Vagina (tissue), 2 donors: Measurements from ENCODE around the gene MSI2. TPM values are rescaled to one million over a fixed set of nuclear protein-coding genes. Genes with fewer than 3 reads are reported as not detected.

Experiments used
- DNase-seq, 2 donors: peaks; one replicate each; pipeline ENCODE4 v3.0.0-alpha.2; 2017; ENCODE audit errors: extremely low spot score in 2 of 2
- H3K27ac ChIP-seq: fragments of 200-600 bp; sonication (generic); one replicate; pipeline ENCODE4 v1.5.1; 2019
- H3K27me3 ChIP-seq: fragments of 200-600 bp; sonication (generic); one replicate; pipeline ENCODE4 v1.5.1; 2019
- H3K36me3 ChIP-seq, 2 donors: fragments of 200-600 bp; sonication (generic); one replicate each; pipeline ENCODE4 v1.5.1; 2017 to 2019
- H3K4me1 ChIP-seq: fragments of 200-600 bp; sonication (generic); one replicate; pipeline ENCODE4 v1.5.1; 2019
- H3K4me3 ChIP-seq, 2 donors: fragments of 200-600 bp; sonication (generic); 1 replicate in 1 of 2; 2 replicates in 1 of 2; pipeline ENCODE4 v1.5.1; 2016 to 2019
- H3K9me3 ChIP-seq: fragments of 200-600 bp; sonication (generic); one replicate; pipeline ENCODE4 v1.5.1; 2019
- CTCF ChIP-seq, 3 experiments: fragments of 450-650 bp in 2 of 3; fragments of 200-600 bp in 1 of 3; sonication (generic) in 1 of 3; IDR thresholded peaks; one replicate each; pipeline ENCODE4 v1.5.1; 2017 to 2019; ENCODE audit warnings: antibody characterized with exemption in 3 of 3, mild to moderate bottlenecking in 2 of 3, moderate library complexity in 2 of 3
- POLR2A ChIP-seq, 2 donors: fragments of 450-650 bp; IDR thresholded peaks; one replicate each; pipeline ENCODE4 v1.6.1; 2017; ENCODE audit warnings: antibody characterized with exemption in 2 of 2, mild to moderate bottlenecking in 2 of 2, moderate library complexity in 2 of 2
- POLR2AphosphoS5 ChIP-seq, 2 donors: sonication (generic); formaldehyde crosslinking; IDR thresholded peaks; one replicate each; pipeline ENCODE4 v1.9.0; 2017; ENCODE audit warnings: antibody characterized with exemption in 2 of 2, mild to moderate bottlenecking in 2 of 2, low read depth in 1 of 2; ENCODE audit not compliant: insufficient read depth in 1 of 2
- intact Hi-C: fragments of 100-400 bp; cut with DNase I; formaldehyde crosslinking; loops from one replicate; pipeline ENCODE4 v1.15.1; 2023
- total RNA-seq: library from RNA; depleted of rRNA; stranded (reverse); fragments of >200 nt; gene quantifications from one replicate; pipeline ENCODE4 v1.2.3, GENCODE V29; 2016

MSI2 gene
- total RNA-seq, 1 donor from 2014 or later, result 27.3 TPM

- DNase-seq, result no peak
- Histone ChIP-seq H3K27me3 (no peaks in the 10 kb centered on the region), H3K9me3 (no peaks in the 10 kb centered on the region), H3K27ac (no peak overlapping the region), H3K36me3 (no peaks in the 10 kb centered on the region), H3K4me1 (no peaks in the 10 kb centered on the region), H3K4me3 (no peak overlapping the region)
- intact Hi-C loops, result no loop called here
- TF ChIP-seq POLR2AphosphoS5 (IDR thresholded peaks at IDR 0.05; ENCODE audit: insufficient read depth in 1 of 2, low read depth in 1 of 2) (no peak), CTCF (IDR thresholded peaks at IDR 0.05) (no peak), POLR2A (IDR thresholded peaks at IDR 0.05) (no peak)
Measured at GRCh38 chr17:57329380-57330214, 73.3 kb downstream of the MSI2 start.

GRCh38 chr17:57330587-57330986, 74.3 kb downstream of the MSI2 start:
- Histone ChIP-seq H3K4me3 (no peak overlapping the region), H3K9me3 (no peaks in the 10 kb centered on the region), H3K27me3 (no peaks in the 10 kb centered on the region), H3K27ac (no peak overlapping the region), H3K4me1 (no peaks in the 10 kb centered on the region), H3K36me3 (no peaks in the 10 kb centered on the region)
- intact Hi-C loops, result no loop called here
- TF ChIP-seq POLR2AphosphoS5 (IDR thresholded peaks at IDR 0.05; ENCODE audit: insufficient read depth in 1 of 2, low read depth in 1 of 2), result no peak
- no peak for TF ChIP-seq CTCF (IDR thresholded peaks at IDR 0.05)
- no peak for TF ChIP-seq POLR2A (IDR thresholded peaks at IDR 0.05)
- no peak for DNase-seq

- H3K36me3 ChIP-seq, result no peaks in the 10 kb centered on the region
- no peaks in the 10 kb centered on the region for H3K9me3 ChIP-seq
- no peak for DNase-seq
- TF ChIP-seq POLR2A (IDR thresholded peaks at IDR 0.05) (no peak), POLR2AphosphoS5 (IDR thresholded peaks at IDR 0.05; ENCODE audit: insufficient read depth in 1 of 2, low read depth in 1 of 2) (no peak), CTCF (IDR thresholded peaks at IDR 0.05) (no peak)
- intact Hi-C loops, result no loop called here
- H3K27me3 ChIP-seq, result no peaks in the 10 kb centered on the region
- no peaks in the 10 kb centered on the region for H3K4me1 ChIP-seq
- no peak overlapping the region for H3K27ac ChIP-seq
- H3K4me3 ChIP-seq, result no peak overlapping the region
Measured at GRCh38 chr17:57331423-57331822, 75.1 kb downstream of the MSI2 start.

GRCh38 chr17:57332501-57332900, 76.2 kb downstream of the MSI2 start:
- Histone ChIP-seq H3K4me1 (no peaks in the 10 kb centered on the region), H3K36me3 (no peaks in the 10 kb centered on the region), H3K27me3 (no peaks in the 10 kb centered on the region), H3K4me3 (no peak overlapping the region), H3K27ac (no peak overlapping the region), H3K9me3 (no peaks in the 10 kb centered on the region)
- TF ChIP-seq POLR2AphosphoS5 (IDR thresholded peaks at IDR 0.05; ENCODE audit: insufficient read depth in 1 of 2, low read depth in 1 of 2) (no peak), CTCF (IDR thresholded peaks at IDR 0.05) (no peak), POLR2A (IDR thresholded peaks at IDR 0.05) (no peak)
- intact Hi-C loops, result no loop called here
- DNase-seq, result no peak

- DNase-seq, result no peak
- no peaks in the 10 kb centered on the region for H3K4me1 ChIP-seq
- TF ChIP-seq CTCF (IDR thresholded peaks at IDR 0.05), result no peak
- TF ChIP-seq POLR2A (IDR thresholded peaks at IDR 0.05), result no peak
- no peak for TF ChIP-seq POLR2AphosphoS5 (IDR thresholded peaks at IDR 0.05; ENCODE audit: insufficient read depth in 1 of 2, low read depth in 1 of 2)
- H3K36me3 ChIP-seq, result no peaks in the 10 kb centered on the region
- no peak overlapping the region for H3K4me3 ChIP-seq
- H3K27me3 ChIP-seq, result no peaks in the 10 kb centered on the region
- H3K27ac ChIP-seq, result no peak overlapping the region
- intact Hi-C loops, result no loop called here
- H3K9me3 ChIP-seq, result no peaks in the 10 kb centered on the region
Measured at GRCh38 chr17:57335195-57335792, 79.0 kb downstream of the MSI2 start.
